K562 (cell line): ENCODE results near the gene TCAP. TPM values are rescaled to one million over a fixed set of nuclear protein-coding genes. Genes with fewer than 3 reads are reported as not detected.

Experiments used
- ATAC-seq: fragments of 200-7000 bp; cut with Tn5 transposase; 3 replicates; pipeline ENCODE4 v1.9.1; 2020; ENCODE audit warnings: moderate library complexity
- BruUV-seq: library from RNA; stranded (reverse); fragments of 400-500 nt; replicated peaks from 2 replicates; lab custom pipeline; 2021; lab: Mats Ljungman, UMichigan
- CTCF ChIA-PET: fragments of 300-600 bp; formaldehyde crosslinking; extraction: SDS; loops from one replicate; lab custom pipeline; 2021; ENCODE audit warnings: low intra/inter-chr PET ratio; lab: Yijun Ruan, JAX
- POLR2A ChIA-PET: fragments of 300-600, 350-650 bp; sonication (Branson Sonifier 250); formaldehyde crosslinking; extraction: SDS; loops from one replicate; lab custom pipeline; 2021; ENCODE audit warnings: antibody characterized with exemption, inconsistent platforms; lab: Yijun Ruan, JAX
- DNase-seq, 4 experiments: peaks; one replicate each; pipeline versions ENCODE4 v3.0.0 to v3.0.0-alpha.2; 2011 to 2018; ENCODE audit warnings: low spot score in 3 of 4, mixed read lengths in 3 of 4; ENCODE audit errors: extremely low read depth in 1 of 4
- FAIRE-seq: peaks from 2 replicates; lab custom pipeline; 2011; peaks lifted over from hg19 to GRCh38; lab: Jason Lieb, UNC
- H2AFZ ChIP-seq: 2 replicates; pipeline ENCODE4 v1.6.0; 2011; ENCODE audit warnings: low read depth, low read length, control low read depth, inconsistent platforms
- H3K27ac ChIP-seq: fragments of 200-600 bp; 3 replicates; pipeline ENCODE4 v1.8.0; 2011; ENCODE audit warnings: low read depth, mild to moderate bottlenecking, control low read depth, inconsistent platforms, low read length, moderate library complexity, mixed read lengths; ENCODE audit errors: extremely low read depth
- H3K27me3 ChIP-seq, 2 experiments: fragments of 300-600 bp in 1 of 2; 2 replicates in 1 of 2; 3 replicates in 1 of 2; pipeline versions ENCODE4 v1.6.0 to v1.8.0; 2011; ENCODE audit warnings: inconsistent platforms in 2 of 2, low read length in 2 of 2, mild to moderate bottlenecking in 1 of 2, mixed read lengths in 1 of 2, moderate library complexity in 1 of 2; ENCODE audit not compliant: control insufficient read depth in 2 of 2, insufficient read depth in 2 of 2
- H3K36me3 ChIP-seq: fragments of 300-600 bp; 3 replicates; pipeline ENCODE4 v1.8.0; 2011; ENCODE audit warnings: mild to moderate bottlenecking, low read length, inconsistent platforms; ENCODE audit not compliant: control insufficient read depth, insufficient read depth
- H3K4me1 ChIP-seq, 2 experiments: fragments of 200-600 bp in 1 of 2; replicated peaks in 1 of 2; 2 replicates in 1 of 2; 3 replicates in 1 of 2; pipeline versions ENCODE4 v1.5.1 to v1.8.0; 2011; ENCODE audit warnings: inconsistent platforms in 2 of 2, low read length in 2 of 2, mild to moderate bottlenecking in 1 of 2, mixed read lengths in 1 of 2, moderate library complexity in 1 of 2; ENCODE audit not compliant: control insufficient read depth in 2 of 2, insufficient read depth in 2 of 2
- H3K4me2 ChIP-seq: 2 replicates; pipeline ENCODE4 v1.6.1; 2011; ENCODE audit warnings: low read length, control low read depth, inconsistent platforms, mixed read lengths; ENCODE audit not compliant: insufficient read depth
- H3K4me3 ChIP-seq: fragments of 200-600 bp; sonication (generic), shearing (Covaris generic); 2 replicates; pipeline ENCODE4 v1.5.1; 2016; ENCODE audit warnings: control low read depth, inconsistent platforms
- H3K79me2 ChIP-seq: fragments of 200-600 bp; 3 replicates; pipeline ENCODE4 v1.8.0; 2011; ENCODE audit warnings: low read length, inconsistent platforms; ENCODE audit not compliant: control insufficient read depth, insufficient read depth
- H3K9ac ChIP-seq, 2 experiments: 2 replicates each; pipeline versions ENCODE4 v1.6.0 to v1.6.1; 2011; ENCODE audit warnings: low read depth in 2 of 2, low read length in 2 of 2, control low read depth in 1 of 2, inconsistent platforms in 1 of 2, mild to moderate bottlenecking in 1 of 2, mixed read lengths in 1 of 2; ENCODE audit not compliant: insufficient read depth in 1 of 2
- H3K9me1 ChIP-seq: one replicate; pipeline ENCODE4 v1.6.0; 2011; ENCODE audit warnings: inconsistent platforms, mild to moderate bottlenecking, low read length, moderate library complexity; ENCODE audit not compliant: control insufficient read depth, insufficient read depth
- H3K9me3 ChIP-seq: replicated peaks from 2 replicates; pipeline ENCODE4 v1.5.1; 2011; ENCODE audit warnings: low read depth, low read length, inconsistent platforms; ENCODE audit not compliant: control insufficient read depth, insufficient read depth
- H4K20me1 ChIP-seq: replicated peaks from 2 replicates; pipeline ENCODE4 v1.6.1; 2011; ENCODE audit warnings: low read length, inconsistent platforms, mixed read lengths; ENCODE audit not compliant: control insufficient read depth, insufficient read depth
- HNRNPH1 ChIP-seq: fragments of 200-400 bp; formaldehyde crosslinking; optimal IDR thresholded peaks from 2 replicates; pipeline ENCODE3; 2017; ENCODE audit warnings: low read depth, mild to moderate bottlenecking, low read length, moderate library complexity
- MCM3 ChIP-seq: fragments of 450-650 bp; IDR thresholded peaks from 2 replicates; pipeline ENCODE4 v1.6.1; 2016
- PHB ChIP-seq: fragments of 250-450 bp; sonication (Bioruptor Pico); IDR thresholded peaks from 2 replicates; pipeline ENCODE4 v1.5.0; 2021
- POLR2AphosphoS5 ChIP-seq: IDR thresholded peaks from 2 replicates; pipeline ENCODE4 v1.6.1; 2011; ENCODE audit warnings: mild to moderate bottlenecking, low read depth, low read length, moderate library complexity; ENCODE audit not compliant: control insufficient read depth, insufficient read depth
- TAF1 ChIP-seq: IDR thresholded peaks from 2 replicates; pipeline ENCODE4 v1.6.1; 2011; ENCODE audit warnings: mild to moderate bottlenecking, low read length, moderate library complexity; ENCODE audit not compliant: insufficient read depth, control insufficient read depth, severe bottlenecking; ENCODE audit errors: extremely low read depth
- TAF7 ChIP-seq: fragments of 450-650 bp; IDR thresholded peaks from 2 replicates; pipeline ENCODE4 v1.6.1; 2016; ENCODE audit warnings: missing genetic modification characterization, missing compliant biosample characterization
- TCF7 ChIP-seq: sonication (generic); IDR thresholded peaks from 2 replicates; pipeline ENCODE4 v1.6.1; 2016; ENCODE audit warnings: antibody characterized with exemption, borderline replicate concordance
- ZC3H8 ChIP-seq: fragments of 450-650 bp; IDR thresholded peaks from 2 replicates; pipeline ENCODE4 v1.6.1; 2017
- ZNF212 ChIP-seq: fragments of 450-650 bp; formaldehyde crosslinking; IDR thresholded peaks from 2 replicates; pipeline ENCODE4 v1.4.0; 2020; ENCODE audit warnings: mild to moderate bottlenecking
- ZNF217 ChIP-seq: sonication (generic); formaldehyde crosslinking; IDR thresholded peaks from 2 replicates; pipeline ENCODE4 v1.8.0; 2022; ENCODE audit warnings: mild to moderate bottlenecking, missing genetic modification reagents
- WGBS: fragments of 100-300 bp; shearing (Covaris generic); methylation state at CpG from one replicate; pipeline ENCODE4 v1.1.6; 2016; ENCODE audit warnings: low coverage, mixed read lengths; ENCODE audit not compliant: insufficient coverage; ENCODE audit errors: missing lambda C conversion rate; 5-methylcytosine and 5-hydroxymethylcytosine counted together
- in situ Hi-C: fragments of 300-500 bp; cut with MboI; formaldehyde crosslinking; loops from 4 replicates; pipeline ENCODE4 v1.15.0; 2018; ENCODE audit warnings: inconsistent platforms, mixed read lengths
- intact Hi-C: fragments of 100-400 bp; cut with micrococcal nuclease; formaldehyde crosslinking; loops from 2 replicates; pipeline ENCODE4 v1.14.2; 2022
- polyA plus RNA-seq, 8 experiments: library from polyadenylated mRNA; depleted of rRNA in 4 of 8; stranded (reverse) in 5 of 8; unstranded in 3 of 8; fragments of >200 nt; fragmentation: Nextera tagmentation in 2 of 8; fragmentation: Illumina TruSeq in 1 of 8; extraction: Ambion mirVana in 2 of 8; extraction: Trizol in 1 of 8; gene quantifications; 2 replicates each; pipeline versions ENCODE4 v1.2.1 to v1.2.3, GENCODE V29; 2011 to 2014; ENCODE audit warnings: inconsistent platforms in 1 of 8, missing spikeins in 1 of 8
- total RNA-seq, 7 experiments: library from RNA; depleted of rRNA in 6 of 7; stranded (reverse); fragments of >200 nt in 6 of 7; fragmentation: Illumina TruSeq in 2 of 7; extraction: Trizol in 2 of 7; gene quantifications; 2 replicates each; pipeline versions ENCODE4 v1.2.1 to v1.2.3, GENCODE V29; 2011 to 2021; ENCODE audit warnings: low replicate concordance in 1 of 7
- TF ChIP-seq, protein P1 (sequence below): sonication (generic); formaldehyde crosslinking; IDR thresholded peaks from 2 replicates; pipeline ENCODE4 v1.8.1; 2022; ENCODE audit warnings: missing genetic modification reagents
- TF ChIP-seq, protein P2 (sequence below): fragments of 450-650 bp; IDR thresholded peaks from 2 replicates; pipeline ENCODE4 v1.6.1; 2014; ENCODE audit warnings: low read depth, mild to moderate bottlenecking, moderate library complexity, borderline replicate concordance

The TCAP gene
- total and polyA plus RNA-seq, 9 of the 15 experiments (the other 6 are each of a cell fraction or from before 2014, with no cell fraction given) = 0.33 to 1.4 (median 0.82) TPM; not detected in 2

DNA sequence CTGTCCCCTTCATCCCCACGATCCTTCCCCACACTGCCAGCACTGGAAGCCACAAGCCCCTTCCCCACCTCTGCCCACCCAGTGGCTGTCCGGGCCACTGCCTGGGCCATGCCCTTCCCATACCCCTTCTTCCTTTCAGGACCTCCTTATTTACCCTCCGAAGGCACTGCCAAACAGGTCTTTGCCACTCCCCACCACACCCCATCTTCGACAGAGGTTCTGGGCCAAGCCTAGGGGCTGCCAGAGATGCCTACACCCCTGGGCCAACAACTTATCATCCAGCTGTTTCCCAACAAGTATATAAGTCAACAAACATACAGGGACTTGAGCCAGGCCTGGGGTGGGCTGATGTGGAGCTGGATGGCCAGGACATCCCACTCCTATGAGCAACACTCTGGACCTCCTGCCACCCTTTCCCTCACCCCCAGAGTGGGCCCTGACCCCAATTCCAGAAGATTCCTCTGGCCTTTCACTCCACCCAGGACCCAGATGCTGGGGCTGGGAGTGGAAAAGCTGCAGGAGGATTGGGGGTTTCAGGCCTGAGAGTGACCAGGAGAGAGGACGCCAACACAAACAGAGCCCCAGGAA, 39.9 kb upstream of the TCAP start:
- TF ChIP-seq TCF7 (no peak), TAF1 (no peak), HNRNPH1 (no peak), ZC3H8 (no peak), TAF7 (tag) (no peak), POLR2AphosphoS5 (no peak), MCM3 (no peak), ZNF217 (no peak), ZNF212 (CRISPR knock-in tag) (no peak), PHB (no peak)
- TF ChIP-seq, protein P1, sequence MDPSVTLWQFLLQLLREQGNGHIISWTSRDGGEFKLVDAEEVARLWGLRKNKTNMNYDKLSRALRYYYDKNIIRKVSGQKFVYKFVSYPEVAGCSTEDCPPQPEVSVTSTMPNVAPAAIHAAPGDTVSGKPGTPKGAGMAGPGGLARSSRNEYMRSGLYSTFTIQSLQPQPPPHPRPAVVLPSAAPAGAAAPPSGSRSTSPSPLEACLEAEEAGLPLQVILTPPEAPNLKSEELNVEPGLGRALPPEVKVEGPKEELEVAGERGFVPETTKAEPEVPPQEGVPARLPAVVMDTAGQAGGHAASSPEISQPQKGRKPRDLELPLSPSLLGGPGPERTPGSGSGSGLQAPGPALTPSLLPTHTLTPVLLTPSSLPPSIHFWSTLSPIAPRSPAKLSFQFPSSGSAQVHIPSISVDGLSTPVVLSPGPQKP (CRISPR knock-in tag) = no peak
- TF ChIP-seq, protein P2, sequence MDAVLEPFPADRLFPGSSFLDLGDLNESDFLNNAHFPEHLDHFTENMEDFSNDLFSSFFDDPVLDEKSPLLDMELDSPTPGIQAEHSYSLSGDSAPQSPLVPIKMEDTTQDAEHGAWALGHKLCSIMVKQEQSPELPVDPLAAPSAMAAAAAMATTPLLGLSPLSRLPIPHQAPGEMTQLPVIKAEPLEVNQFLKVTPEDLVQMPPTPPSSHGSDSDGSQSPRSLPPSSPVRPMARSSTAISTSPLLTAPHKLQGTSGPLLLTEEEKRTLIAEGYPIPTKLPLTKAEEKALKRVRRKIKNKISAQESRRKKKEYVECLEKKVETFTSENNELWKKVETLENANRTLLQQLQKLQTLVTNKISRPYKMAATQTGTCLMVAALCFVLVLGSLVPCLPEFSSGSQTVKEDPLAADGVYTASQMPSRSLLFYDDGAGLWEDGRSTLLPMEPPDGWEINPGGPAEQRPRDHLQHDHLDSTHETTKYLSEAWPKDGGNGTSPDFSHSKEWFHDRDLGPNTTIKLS = no peak
- TF ChIP-seq, all 486 proteins: peak for 0
- no peak overlapping the region for H3K9ac ChIP-seq
- BruUV-seq = no TSS peak
- H3K9me3 ChIP-seq = no peaks in the 10 kb centered on the region
- DNase-seq = no peak
- no peaks in the 10 kb centered on the region for H3K79me2 ChIP-seq
- intact Hi-C loops = no loop called here
- no peaks in the 10 kb centered on the region for H4K20me1 ChIP-seq
- no peak overlapping the region for H2AFZ ChIP-seq
- 25% methylated on average over 5 of the region's 5 CpGs for WGBS
- peaks cover 3 to 49% of the 10 kb centered on the region in 2 experiments; a peak in 2 of 5 replicates for H3K4me1 ChIP-seq
- ATAC-seq = no peak
- H3K4me2 ChIP-seq = no peak overlapping the region
- POLR2A ChIA-PET = interaction anchor here (0.7 to 1.2 kb wide), 3 partner anchors 8 to 77 kb away, joined by 3 read pairs; no protein-coding TSS in a partner anchor
- no peak overlapping the region for H3K27ac ChIP-seq
- no peak for FAIRE-seq
- no peak overlapping the region for H3K4me3 ChIP-seq
- H3K9me1 ChIP-seq = no peaks in the 10 kb centered on the region
- CTCF ChIA-PET = interaction anchor here (0.7 to 4.3 kb wide), 2 partner anchors 77 to 126 kb away, joined by 3 to 34 read pairs; no protein-coding TSS in a partner anchor
- in situ Hi-C loops = no loop called here
- H3K27me3 ChIP-seq = peaks cover 0 to 11% of the 10 kb centered on the region in 2 experiments; a peak in 2 of 5 replicates
- H3K36me3 ChIP-seq = no peaks in the 10 kb centered on the region
